Choroid plexus epithelial cell (primary cell): ENCODE data around the gene ALDH18A1.
A peak's percentile ranks its signal among the peaks of the same experiment; 100 is the strongest.

Source experiments
- DNase-seq: peaks from one replicate; pipeline ENCODE4 v3.0.0-alpha.2; 2010; ENCODE audit warnings: low read depth
- H3K4me3 ChIP-seq: 2 replicates; pipeline ENCODE4 v1.5.1; 2011; ENCODE audit warnings: low read depth, mild to moderate bottlenecking, control low read depth, low read length, moderate library complexity
- TF ChIP-seq, protein P1 (sequence below): conservative IDR thresholded peaks from 2 replicates; pipeline ENCODE4 v1.5.1; 2011; ENCODE audit warnings: low read depth, mild to moderate bottlenecking, control low read depth, inconsistent platforms, low read length, moderate library complexity

Gene ALDH18A1

DNA sequence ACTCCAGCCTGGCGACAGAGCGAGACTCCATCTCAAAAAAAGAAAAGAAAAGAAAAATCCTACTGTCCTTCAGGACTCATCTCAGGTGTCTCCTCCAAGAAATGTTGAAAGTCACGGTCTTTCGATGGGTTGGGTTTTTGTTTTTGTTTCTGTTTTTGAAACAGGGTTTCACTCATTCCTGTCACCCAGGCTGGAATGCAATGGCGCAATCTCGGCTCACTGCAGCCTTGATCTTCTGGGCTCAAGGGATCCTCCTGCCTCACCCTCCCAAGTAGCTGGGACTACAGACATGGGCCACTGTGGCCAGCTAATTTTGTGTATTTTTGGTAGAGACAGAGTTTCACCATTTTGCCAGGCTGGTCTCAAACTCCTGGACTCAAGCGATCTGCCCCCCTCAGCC lies 92.2 kb downstream of the ALDH18A1 start:
- DNase-seq = no peak
- H3K4me3 ChIP-seq = no peak overlapping the region
- TF ChIP-seq, protein P1, sequence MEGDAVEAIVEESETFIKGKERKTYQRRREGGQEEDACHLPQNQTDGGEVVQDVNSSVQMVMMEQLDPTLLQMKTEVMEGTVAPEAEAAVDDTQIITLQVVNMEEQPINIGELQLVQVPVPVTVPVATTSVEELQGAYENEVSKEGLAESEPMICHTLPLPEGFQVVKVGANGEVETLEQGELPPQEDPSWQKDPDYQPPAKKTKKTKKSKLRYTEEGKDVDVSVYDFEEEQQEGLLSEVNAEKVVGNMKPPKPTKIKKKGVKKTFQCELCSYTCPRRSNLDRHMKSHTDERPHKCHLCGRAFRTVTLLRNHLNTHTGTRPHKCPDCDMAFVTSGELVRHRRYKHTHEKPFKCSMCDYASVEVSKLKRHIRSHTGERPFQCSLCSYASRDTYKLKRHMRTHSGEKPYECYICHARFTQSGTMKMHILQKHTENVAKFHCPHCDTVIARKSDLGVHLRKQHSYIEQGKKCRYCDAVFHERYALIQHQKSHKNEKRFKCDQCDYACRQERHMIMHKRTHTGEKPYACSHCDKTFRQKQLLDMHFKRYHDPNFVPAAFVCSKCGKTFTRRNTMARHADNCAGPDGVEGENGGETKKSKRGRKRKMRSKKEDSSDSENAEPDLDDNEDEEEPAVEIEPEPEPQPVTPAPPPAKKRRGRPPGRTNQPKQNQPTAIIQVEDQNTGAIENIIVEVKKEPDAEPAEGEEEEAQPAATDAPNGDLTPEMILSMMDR = no peak

DNA sequence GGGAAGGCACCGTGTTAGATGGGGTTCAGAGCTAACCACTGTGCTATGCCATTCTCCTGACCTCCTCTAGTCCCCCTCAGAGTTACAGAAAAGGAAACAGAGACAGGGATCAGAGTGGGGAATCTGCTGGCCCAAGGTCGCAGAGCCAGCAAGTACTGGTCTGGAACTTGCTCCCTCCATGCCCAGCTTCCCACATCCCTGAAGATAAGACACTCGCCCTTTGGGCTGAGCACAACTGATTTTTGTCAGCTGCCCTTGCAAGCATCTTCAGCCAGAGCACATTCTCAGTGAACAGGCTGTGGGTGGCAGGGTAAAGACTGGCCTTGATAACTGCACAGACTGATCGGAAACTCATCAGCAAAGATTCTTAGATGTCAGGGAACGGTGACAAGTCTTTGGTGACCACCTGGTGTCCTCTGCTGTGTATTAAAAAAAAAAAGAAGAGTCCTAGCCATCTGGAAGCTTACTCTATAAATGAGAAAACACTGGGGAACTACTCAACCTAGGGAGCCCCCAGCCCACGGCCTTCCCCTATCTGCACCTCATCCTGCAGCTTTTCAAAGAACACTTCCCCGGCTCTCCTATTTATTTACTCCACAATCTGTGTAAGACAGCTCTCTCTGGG lies 94.1 kb downstream of the ALDH18A1 start:
- DNase-seq = no peak
- TF ChIP-seq, protein P1 = no peak
- H3K4me3 ChIP-seq = no peak overlapping the region

DNA sequence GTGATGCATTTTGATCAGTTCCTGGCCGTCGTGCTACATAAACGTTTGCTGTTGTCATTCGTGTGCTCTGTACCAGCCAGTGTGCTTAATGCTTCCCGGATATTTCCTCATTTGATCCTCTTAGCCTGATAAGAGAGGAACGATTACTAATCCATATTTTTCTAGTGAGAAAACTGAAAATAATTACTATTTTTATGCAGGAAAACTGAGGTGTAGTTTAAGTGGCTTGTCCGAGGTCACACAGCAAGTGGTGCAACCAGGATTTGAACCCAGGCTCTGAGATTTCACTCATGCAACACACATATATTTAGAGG lies 94.7 kb downstream of the ALDH18A1 start:
- DNase-seq = no peak
- H3K4me3 ChIP-seq = no peak overlapping the region
- TF ChIP-seq, protein P1 = no peak

DNA sequence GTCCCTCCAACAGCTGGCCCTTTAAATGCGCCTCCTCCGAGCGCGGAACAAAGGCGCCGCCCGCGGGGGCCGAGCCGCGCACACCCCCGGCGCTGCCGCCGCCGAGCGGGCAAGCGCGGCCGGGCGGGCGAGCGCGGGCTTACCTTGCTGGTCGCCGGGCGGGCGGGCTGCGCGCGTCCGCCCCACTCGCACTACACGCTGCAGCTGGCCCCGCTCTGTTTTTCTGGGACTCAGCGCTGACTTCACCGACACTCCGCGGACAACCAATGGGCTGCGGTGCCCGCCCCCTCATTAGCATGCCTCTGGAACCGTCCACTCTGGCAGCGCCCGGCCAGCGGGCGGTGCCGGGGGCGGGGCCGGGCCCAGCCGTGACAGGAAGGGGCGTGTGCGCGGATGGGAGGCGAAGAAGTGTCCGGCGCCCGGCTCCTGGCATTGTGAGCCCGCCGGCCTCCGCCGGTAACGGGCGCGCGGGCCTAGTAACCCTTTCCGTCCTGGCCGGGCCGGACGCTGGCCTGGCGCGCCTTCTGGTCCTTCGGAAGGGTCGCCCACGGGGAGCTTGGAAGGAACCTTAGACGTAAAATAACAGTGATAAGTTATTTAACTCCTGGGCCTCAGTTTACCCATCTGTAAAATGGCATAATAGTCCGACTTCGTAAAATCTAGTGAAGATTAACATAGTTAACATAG lies 95.2 kb downstream of the ALDH18A1 start, which contains the start of gene SORBS1:
Gene SORBS1, minus strand, starts transcription at position 195 of the 687 bp plus-strand sequence. CDS start 120,236 bp downstream, outside the sequence.
- H3K4me3 ChIP-seq = peak within 1 kb of the TSS; percentile 73
- TF ChIP-seq, protein P1 = no peak
- DNase-seq = peak; percentile 95

DNA sequence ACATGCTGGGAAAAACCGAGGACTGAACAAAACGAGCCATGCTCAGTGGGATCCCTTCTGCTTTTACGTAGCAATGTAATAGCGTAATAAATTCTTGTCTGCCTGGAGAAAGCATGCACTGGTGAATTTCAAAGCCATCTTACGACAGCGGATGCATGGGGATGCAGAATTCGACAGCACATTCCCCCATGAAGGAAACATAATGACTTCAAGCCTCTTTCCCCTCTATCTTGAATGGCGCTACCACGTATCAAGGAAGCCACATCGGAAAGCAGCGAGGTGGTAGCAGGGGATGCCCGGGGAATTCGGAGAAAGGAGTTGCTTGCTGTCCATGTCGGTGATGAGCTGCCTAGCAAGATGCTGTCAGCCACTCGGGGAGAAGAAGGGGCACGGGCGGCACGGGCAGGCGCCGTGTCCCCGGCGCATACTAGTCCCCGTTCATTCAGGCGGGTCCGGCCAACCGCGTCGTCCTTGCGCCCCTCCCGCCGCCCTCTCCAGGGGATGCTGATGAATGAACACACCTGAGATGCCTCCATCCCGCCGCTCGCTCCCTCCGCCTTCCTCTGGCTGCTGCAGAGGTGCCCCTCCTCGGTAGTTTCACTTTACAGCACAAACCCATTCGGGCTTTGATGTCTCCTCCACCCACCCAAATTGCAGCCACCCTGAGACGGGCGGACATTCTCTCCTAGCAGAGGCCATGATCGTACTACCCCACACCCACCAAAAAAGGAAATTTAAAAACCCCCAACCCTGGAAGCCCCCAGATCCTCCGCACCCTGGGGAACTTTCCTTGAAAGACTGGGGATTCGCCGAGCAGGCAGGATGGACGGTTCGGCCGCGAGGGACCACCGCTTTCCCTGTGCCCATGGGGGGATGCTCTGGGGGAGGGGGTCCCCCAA lies 96.0 kb downstream of the ALDH18A1 start:
- peak overlapping the region; percentile 73 for H3K4me3 ChIP-seq
- TF ChIP-seq, protein P1 = no peak
- peak; percentile 61 for DNase-seq

DNA sequence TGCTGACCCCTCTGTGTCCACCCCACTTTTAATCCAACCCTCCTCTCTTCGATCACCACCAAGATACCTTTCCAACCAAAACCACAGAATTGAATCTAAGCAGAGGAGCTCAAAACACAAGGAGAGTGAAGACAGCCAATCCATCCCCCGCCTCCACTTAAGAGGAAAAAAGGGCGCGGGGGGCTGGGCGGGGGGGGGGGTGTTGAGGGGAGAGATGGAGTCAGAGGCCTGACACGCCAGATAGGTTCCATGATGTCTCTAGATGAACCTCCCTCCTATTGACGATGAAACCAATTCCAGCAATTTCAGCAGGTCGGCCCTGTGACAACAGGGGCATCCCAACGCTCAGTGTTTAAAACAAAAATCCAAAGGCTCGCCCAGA lies 96.6 kb downstream of the ALDH18A1 start:
- H3K4me3 ChIP-seq = peak overlapping the region; percentile 73
- TF ChIP-seq, protein P1 = no peak

More for the DNA sequence above, 96.6 kb downstream of the ALDH18A1 start:
- no peak for DNase-seq
